GM18499 (cell line): ENCODE data around the gene DDX24.

Source experiments
- ATAC-seq: cut with Tn5 transposase; IDR thresholded peaks from one replicate; pipeline ENCODE4 v1.9.1; 2021; ENCODE audit warnings: moderate number of reproducible peaks; ENCODE audit not compliant: insufficient read depth, unreplicated experiment

The DDX24 gene

GRCh38 chr14:94015223-94015622 is 65.8 kb downstream of the DDX24 start:
- no peak for ATAC-seq

GRCh38 chr14:94014382-94014781 is 66.6 kb downstream of the DDX24 start:
- ATAC-seq = no peak

- ATAC-seq = no peak
These were observed 69.2 kb downstream of the DDX24 start for GRCh38 chr14:94011795-94012194.

- no peak for ATAC-seq
These were observed 70.4 kb downstream of the DDX24 start for GRCh38 chr14:94010625-94011024.

- no peak for ATAC-seq
These were observed 71.2 kb downstream of the DDX24 start for GRCh38 chr14:94009767-94010166.

GRCh38 chr14:94008234-94008633 is 72.8 kb downstream of the DDX24 start:
- no peak for ATAC-seq

GRCh38 chr14:94005324-94006073 is 75.5 kb downstream of the DDX24 start:
- ATAC-seq = no peak

GRCh38 chr14:94004015-94004414 is 77.0 kb downstream of the DDX24 start:
- no peak for ATAC-seq

- no peak for ATAC-seq
These were observed 77.6 kb downstream of the DDX24 start for GRCh38 chr14:94003397-94003796.

GRCh38 chr14:94001501-94002396 is 79.3 kb downstream of the DDX24 start:
- ATAC-seq = no peak

GRCh38 chr14:94001016-94001415 is 80.0 kb downstream of the DDX24 start:
- ATAC-seq = no peak

- no peak for ATAC-seq
These were observed 80.7 kb downstream of the DDX24 start for GRCh38 chr14:94000267-94000666.

GRCh38 chr14:93999573-93999972 is 81.4 kb downstream of the DDX24 start:
- ATAC-seq = no peak

GRCh38 chr14:93998871-93999403 is 82.1 kb downstream of the DDX24 start:
- ATAC-seq = no peak
